Nephron progenitor cell (in vitro differentiated cells): ENCODE measurements around the gene MLN.

Source experiments
- DNase-seq: peaks from one replicate; pipeline ENCODE4 v3.0.0; 2021
- H3K27ac Mint-ChIP-seq: 2 replicates; pipeline ENCODE4 v1.8.0; 2021; ENCODE audit warnings: mild to moderate bottlenecking, moderate library complexity, mixed read lengths
- H3K27me3 Mint-ChIP-seq: 2 replicates; pipeline ENCODE4 v1.8.0; 2021; ENCODE audit warnings: mild to moderate bottlenecking, low read depth, mixed read lengths; ENCODE audit not compliant: poor library complexity
- H3K36me3 Mint-ChIP-seq: 2 replicates; pipeline ENCODE4 v1.8.0; 2021; ENCODE audit warnings: low read depth, mixed read lengths
- H3K4me1 Mint-ChIP-seq: 2 replicates; pipeline ENCODE4 v1.8.0; 2021; ENCODE audit warnings: mixed read lengths
- H3K4me3 Mint-ChIP-seq: 2 replicates; pipeline ENCODE4 v1.8.0; 2021; ENCODE audit warnings: mild to moderate bottlenecking, moderate library complexity, mixed read lengths
- H3K9me3 Mint-ChIP-seq: 2 replicates; pipeline ENCODE4 v1.8.0; 2021; ENCODE audit warnings: mild to moderate bottlenecking, moderate library complexity, mixed read lengths
- CTCF ChIP-seq: fragments of 200-600 bp; sonication (generic); IDR thresholded peaks from 2 replicates; pipeline ENCODE4 v1.5.0; 2021; ENCODE audit warnings: antibody characterized with exemption

MLN gene

GRCh38 chr6:33824461-33825154 is 20.8 kb upstream of the MLN start:
- H3K27ac Mint-ChIP-seq = peak overlapping the region; percentile 62
- no peaks in the 10 kb centered on the region for H3K9me3 Mint-ChIP-seq
- peaks cover 42% of the 10 kb centered on the region for H3K4me1 Mint-ChIP-seq
- DNase-seq = no peak
- no peak overlapping the region for H3K4me3 Mint-ChIP-seq
- H3K36me3 Mint-ChIP-seq = no peaks in the 10 kb centered on the region
- TF ChIP-seq CTCF = no peak
- peaks cover 18% of the 10 kb centered on the region for H3K27me3 Mint-ChIP-seq

- DNase-seq = no peak
- H3K4me1 Mint-ChIP-seq = peaks cover 37% of the 10 kb centered on the region
- no peak overlapping the region for H3K4me3 Mint-ChIP-seq
- peaks cover 17% of the 10 kb centered on the region for H3K27me3 Mint-ChIP-seq
- TF ChIP-seq CTCF = no peak
- H3K36me3 Mint-ChIP-seq = no peaks in the 10 kb centered on the region
- no peaks in the 10 kb centered on the region for H3K9me3 Mint-ChIP-seq
- H3K27ac Mint-ChIP-seq = no peak overlapping the region
Observed at GRCh38 chr6:33823806-33824205, 20.0 kb upstream of the MLN start.

DNA sequence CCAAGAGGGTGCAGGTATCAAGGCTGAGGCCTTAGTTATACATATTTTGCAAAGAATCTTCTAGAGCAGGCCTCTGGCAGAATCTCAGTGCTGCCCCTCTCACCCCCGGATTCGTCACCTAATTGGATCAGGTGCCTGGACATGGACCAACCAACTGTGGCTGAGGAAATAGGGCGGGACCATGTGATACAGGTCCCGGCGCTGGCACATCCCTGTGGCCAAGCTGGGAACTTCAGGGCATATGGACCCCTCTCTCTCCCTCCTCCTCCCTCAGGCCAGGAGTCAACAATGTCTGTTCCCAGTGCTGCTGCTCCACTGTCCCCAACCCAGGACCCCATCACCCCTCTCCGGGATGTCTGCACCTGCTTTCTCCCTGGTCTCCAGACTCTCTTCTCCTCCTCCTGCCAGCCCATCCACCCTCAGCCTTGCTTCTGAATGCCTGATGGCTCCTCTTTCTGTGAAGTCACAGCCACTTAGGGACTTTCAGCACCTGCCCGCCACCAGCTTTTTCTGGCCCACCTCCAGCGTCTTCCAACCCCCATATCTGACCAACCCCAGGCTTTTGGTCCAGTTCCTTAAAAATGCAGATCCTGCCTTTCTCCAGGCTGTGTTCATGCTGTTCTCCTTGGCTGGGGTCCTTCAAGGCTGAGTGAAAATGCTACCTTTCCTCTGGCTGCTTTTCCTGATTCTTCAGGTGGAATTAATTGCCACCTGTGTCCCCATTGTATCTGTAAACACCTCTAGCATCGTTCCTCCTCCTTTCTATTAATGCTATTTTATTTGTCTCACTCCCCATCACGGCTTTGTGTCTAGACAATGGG is 19.0 kb upstream of the MLN start:
- Mint-ChIP-seq H3K36me3 (no peaks in the 10 kb centered on the region), H3K27ac (no peak overlapping the region), H3K27me3 (peaks cover 13% of the 10 kb centered on the region), H3K9me3 (no peaks in the 10 kb centered on the region), H3K4me1 (peaks cover 27% of the 10 kb centered on the region), H3K4me3 (no peak overlapping the region)
- peak; percentile 43 for DNase-seq
- peak; percentile 42 for TF ChIP-seq CTCF

GRCh38 chr6:33820784-33821520 is 17.1 kb upstream of the MLN start:
- H3K9me3 Mint-ChIP-seq = no peaks in the 10 kb centered on the region
- H3K4me3 Mint-ChIP-seq = no peak overlapping the region
- no peak for TF ChIP-seq CTCF
- no peak overlapping the region for H3K27ac Mint-ChIP-seq
- peaks cover 23% of the 10 kb centered on the region for H3K4me1 Mint-ChIP-seq
- no peak for DNase-seq
- H3K36me3 Mint-ChIP-seq = no peaks in the 10 kb centered on the region
- H3K27me3 Mint-ChIP-seq = peaks cover 18% of the 10 kb centered on the region

- no peak for DNase-seq
Observed at GRCh38 chr6:33820243-33820642, 16.4 kb upstream of the MLN start.

More at GRCh38 chr6:33820243-33820642, 16.4 kb upstream of the MLN start:
- no peak overlapping the region for H3K27ac Mint-ChIP-seq
- H3K36me3 Mint-ChIP-seq = no peaks in the 10 kb centered on the region
- TF ChIP-seq CTCF = no peak
- H3K4me1 Mint-ChIP-seq = peaks cover 30% of the 10 kb centered on the region
- peaks cover 23% of the 10 kb centered on the region for H3K27me3 Mint-ChIP-seq
- H3K4me3 Mint-ChIP-seq = no peak overlapping the region
- H3K9me3 Mint-ChIP-seq = no peaks in the 10 kb centered on the region
